T follicular helper cell (primary cell): ENCODE data around the gene GYPE.
"Not testable (repeated sequence)": the region's sequence is repeated elsewhere in the genome, so short reads cannot be mapped to it uniquely, and the experiment has no call there.

Experiments
- DNase-seq: peaks from one replicate; pipeline ENCODE4 v3.0.0-alpha.2; 2020; ENCODE audit warnings: low read depth

Gene GYPE

GRCh38 chr4:143870523-143871268 is 34.7 kb downstream of the GYPE start:
- not testable (repeated sequence) for DNase-seq

- DNase-seq: not testable (repeated sequence)
Observed at GRCh38 chr4:143869925-143870324, 35.4 kb downstream of the GYPE start.

GRCh38 chr4:143862716-143863115 is 42.6 kb downstream of the GYPE start:
- not testable (repeated sequence) for DNase-seq

GRCh38 chr4:143858456-143858855 is 46.9 kb downstream of the GYPE start:
- DNase-seq: no peak

- not testable (repeated sequence) for DNase-seq
Observed at GRCh38 chr4:143857391-143858336, 47.7 kb downstream of the GYPE start.

- not testable (repeated sequence) for DNase-seq
Observed at GRCh38 chr4:143856017-143856557, 49.3 kb downstream of the GYPE start.

GRCh38 chr4:143854645-143855044 is 50.7 kb downstream of the GYPE start:
- not testable (repeated sequence) for DNase-seq

- DNase-seq: not testable (repeated sequence)
Observed at GRCh38 chr4:143849296-143849695, 56.1 kb downstream of the GYPE start.

- DNase-seq: not testable (repeated sequence)
Observed at GRCh38 chr4:143843506-143843832, 61.9 kb downstream of the GYPE start.

- not testable (repeated sequence) for DNase-seq
Observed at GRCh38 chr4:143842624-143843505, 62.5 kb downstream of the GYPE start.

GRCh38 chr4:143839413-143839812 is 65.9 kb downstream of the GYPE start:
- not testable (repeated sequence) for DNase-seq

GRCh38 chr4:143834196-143834595 is 71.2 kb downstream of the GYPE start:
- not testable (repeated sequence) for DNase-seq

GRCh38 chr4:143833676-143834075 is 71.7 kb downstream of the GYPE start:
- DNase-seq: not testable (repeated sequence)

- DNase-seq: not testable (repeated sequence)
Observed at GRCh38 chr4:143830576-143830975, 74.8 kb downstream of the GYPE start.

- not testable (repeated sequence) for DNase-seq
Observed at GRCh38 chr4:143829239-143829620, 76.1 kb downstream of the GYPE start.
